Stimulated activated naive CD4-positive, alpha-beta T cell treated with Interleukin-2 at 50 U/mL for 16 hours (primary cell): ENCODE results near the gene SHANK1.

Experiments
- DNase-seq: peaks from one replicate; lab custom pipeline; 2025; lab: John Stamatoyannopoulos, UW

The SHANK1 gene

GRCh38 chr19:50728084-50728737 is 8.6 kb upstream of the SHANK1 start:
- DNase-seq = peak; percentile 31

DNA sequence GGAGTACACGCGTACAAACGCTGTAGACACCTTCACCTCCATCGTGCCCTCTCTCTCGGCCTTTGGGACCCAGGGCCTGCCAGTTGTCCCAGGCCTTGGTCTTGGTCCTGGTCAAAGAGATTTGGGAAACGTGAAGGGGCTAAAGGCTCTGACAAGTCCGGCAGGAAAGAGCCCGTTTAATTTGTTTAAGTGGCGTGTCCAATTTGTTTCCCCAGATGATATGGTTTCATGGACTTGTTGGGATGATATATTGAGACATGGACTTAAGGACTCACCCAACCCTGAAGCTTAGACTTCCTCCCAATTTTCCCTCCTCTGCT is 6.3 kb upstream of the SHANK1 start:
- no peak for DNase-seq

GRCh38 chr19:50725218-50725910 is 5.8 kb upstream of the SHANK1 start:
- no peak for DNase-seq

DNA sequence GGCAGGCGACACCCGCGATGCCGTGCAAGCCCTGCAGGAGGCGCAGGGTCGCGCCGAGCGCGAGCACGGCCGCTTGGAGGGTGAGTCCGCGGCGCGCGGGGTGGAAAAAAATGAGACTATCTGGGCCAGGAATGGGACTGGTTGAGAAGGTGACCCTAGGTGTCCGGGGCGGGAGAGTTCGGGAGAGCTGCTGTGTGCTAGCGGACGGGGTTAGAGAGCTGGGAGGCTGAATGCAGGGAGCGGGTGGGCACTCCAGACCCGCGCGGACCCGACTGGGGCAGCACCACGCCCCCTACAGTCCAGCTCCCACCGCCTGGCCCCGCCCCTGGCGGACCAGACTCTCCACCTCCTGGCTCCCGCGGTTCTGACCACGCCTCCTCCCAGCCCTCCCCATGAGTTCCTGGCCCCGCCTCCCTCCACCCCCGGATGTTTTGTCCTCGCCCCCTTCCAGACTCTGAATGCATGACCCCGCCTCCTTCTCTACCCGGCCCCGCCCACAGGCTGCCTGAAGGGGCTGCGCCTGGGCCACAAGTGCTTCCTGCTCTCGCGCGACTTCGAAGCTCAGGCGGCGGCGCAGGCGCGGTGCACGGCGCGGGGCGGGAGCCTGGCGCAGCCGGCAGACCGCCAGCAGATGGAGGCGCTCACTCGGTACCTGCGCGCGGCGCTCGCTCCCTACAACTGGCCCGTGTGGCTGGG is 5.1 kb upstream of the SHANK1 start:
- peak; percentile 81 for DNase-seq

DNA sequence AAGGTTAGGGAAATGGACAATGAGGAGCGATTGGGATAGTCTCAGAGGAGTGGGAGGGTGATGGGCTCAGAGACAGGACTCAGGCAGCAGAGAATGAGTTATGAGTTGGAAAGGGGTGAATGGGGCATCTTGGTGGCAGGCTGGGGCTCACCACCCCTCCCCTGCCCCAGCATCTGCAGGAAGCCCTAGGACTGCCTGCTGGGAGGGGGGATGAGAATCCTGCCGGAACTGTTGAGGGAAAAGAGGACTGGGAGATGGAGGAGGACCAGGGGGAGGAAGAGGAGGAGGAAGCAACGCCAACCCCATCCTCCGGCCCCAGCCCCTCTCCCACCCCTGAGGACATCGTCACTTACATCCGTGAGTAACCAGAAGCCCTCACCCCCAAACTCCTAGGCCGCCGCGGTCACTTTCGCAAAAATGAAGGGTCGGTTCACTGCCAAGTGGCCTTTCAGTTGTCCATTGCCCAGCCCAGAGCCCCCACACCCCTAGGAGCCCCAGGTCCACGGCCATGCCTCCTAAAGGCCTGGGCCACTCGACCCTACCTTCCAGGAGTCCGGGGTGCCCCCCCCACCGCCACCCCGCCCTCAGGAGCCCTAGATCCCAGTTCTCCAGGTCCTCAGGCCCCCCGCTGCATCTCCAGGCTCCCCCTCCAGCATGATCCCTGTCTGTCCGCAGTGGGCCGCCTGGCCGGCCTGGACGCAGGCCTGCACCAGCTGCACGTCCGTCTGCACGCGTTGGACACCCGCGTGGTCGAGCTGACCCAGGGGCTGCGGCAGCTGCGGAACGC is 4.3 kb upstream of the SHANK1 start:
- DNase-seq = no peak

- no peak for DNase-seq
These were observed 3.5 kb upstream of the SHANK1 start, which contains the start of gene CLEC11A for GRCh38 chr19:50723069-50723468. Gene CLEC11A, plus strand, starts transcription at chr19:50723364. Its CDS starts 162 bp downstream, at chr19:50723526.

- no peak for DNase-seq
These were observed 2.8 kb upstream of the SHANK1 start for GRCh38 chr19:50722201-50723013.

DNA sequence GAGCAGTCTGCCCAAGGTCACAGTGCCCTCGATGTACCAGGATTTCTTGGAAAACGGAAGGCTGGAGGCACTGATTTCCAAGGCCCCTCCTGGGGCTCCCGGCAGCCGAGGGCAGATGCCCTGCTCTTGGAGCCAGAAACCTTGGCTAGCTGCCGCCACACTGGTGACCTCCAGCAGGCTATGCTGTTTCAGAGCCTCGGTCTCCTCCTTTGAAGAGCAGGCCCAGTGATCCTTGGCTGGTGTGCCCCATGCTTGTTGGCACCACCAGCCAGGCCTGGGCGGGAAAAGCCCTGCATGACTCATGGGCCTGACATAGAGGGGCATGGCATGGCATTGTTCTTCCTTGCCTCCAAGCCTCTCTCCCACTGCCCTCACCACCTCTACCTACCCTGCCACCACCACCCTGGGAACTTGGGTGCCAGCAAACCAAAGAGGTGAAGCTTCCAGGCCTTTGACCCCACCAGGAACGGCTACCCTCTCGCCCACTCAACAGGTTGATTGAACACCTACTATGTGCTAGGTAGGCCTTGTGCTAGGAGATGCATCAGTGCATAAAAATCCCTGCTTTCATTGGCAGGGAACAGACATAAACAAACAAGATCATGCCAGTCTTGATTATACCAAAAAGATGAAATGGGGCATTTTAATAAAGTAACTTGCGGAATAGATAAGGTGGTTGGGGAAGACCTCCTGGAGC is 2.0 kb upstream of the SHANK1 start:
- no peak for DNase-seq

DNA sequence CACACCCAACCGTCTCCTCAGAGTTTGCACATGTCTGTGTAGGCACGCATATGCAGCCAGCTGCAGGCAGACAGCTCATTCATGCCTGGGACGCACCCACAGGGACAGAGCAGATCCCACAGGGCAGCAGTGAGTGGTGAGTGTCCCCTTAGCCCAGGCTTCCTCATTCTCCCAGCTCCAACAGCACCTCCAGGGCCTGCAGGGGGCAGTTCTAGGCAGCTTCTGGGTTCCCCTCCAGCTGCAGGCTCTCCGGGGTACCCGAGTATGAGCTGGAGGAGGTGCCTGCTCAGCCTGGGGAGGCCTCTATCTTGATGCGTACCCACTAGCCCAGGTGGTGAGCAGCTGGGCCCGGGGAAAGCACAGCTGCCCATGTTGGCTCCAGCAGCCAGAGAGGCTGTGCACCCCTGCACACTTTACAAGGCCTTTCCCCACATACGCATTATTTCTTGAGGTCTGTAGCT is 1.3 kb upstream of the SHANK1 start:
- DNase-seq = no peak

- DNase-seq = no peak
These were observed 749 bp upstream of the SHANK1 start for GRCh38 chr19:50720181-50720920.

GRCh38 chr19:50719119-50719435 is 525 bp downstream of the SHANK1 start:
- no peak for DNase-seq

- DNase-seq = no peak
These were observed 1.1 kb downstream of the SHANK1 start for GRCh38 chr19:50718255-50719118.

- no peak for DNase-seq
These were observed 1.7 kb downstream of the SHANK1 start for GRCh38 chr19:50717891-50718254.

DNA sequence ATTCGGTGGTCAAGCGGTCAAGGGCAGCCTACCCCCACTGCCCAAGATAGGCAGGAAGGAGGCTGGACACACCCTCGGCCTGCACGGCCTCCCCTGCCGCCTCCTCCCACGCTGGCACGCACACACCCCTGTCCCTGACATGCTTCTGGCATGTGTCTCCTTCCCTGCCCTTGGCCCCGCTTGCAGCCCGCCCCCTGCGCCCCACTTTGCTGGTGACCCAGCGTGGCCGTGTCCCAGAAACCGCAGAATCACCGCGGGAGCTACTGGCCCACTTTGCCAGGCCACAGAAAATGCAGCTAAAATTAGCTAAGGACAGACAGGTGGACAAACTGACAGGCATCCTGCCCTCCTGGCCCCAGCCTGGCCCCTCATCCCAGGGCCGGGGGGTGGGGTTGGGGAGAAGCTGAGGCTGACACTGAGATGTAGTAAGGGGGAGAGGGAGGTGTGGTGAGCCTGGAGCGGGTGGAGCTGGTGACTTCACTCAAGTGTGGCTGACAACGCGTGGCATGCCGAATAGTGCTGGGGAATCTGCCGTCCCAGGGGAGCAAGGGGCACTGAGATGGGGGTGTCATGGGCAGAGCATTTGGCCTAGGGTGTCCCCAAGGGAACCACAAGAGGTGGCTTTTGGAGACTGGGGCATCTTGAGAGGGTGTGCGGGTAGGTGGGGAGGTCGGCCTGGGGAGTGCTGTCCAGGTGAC is 2.4 kb downstream of the SHANK1 start:
- no peak for DNase-seq

- DNase-seq = no peak
These were observed 3.2 kb downstream of the SHANK1 start for GRCh38 chr19:50716178-50717025.

DNA sequence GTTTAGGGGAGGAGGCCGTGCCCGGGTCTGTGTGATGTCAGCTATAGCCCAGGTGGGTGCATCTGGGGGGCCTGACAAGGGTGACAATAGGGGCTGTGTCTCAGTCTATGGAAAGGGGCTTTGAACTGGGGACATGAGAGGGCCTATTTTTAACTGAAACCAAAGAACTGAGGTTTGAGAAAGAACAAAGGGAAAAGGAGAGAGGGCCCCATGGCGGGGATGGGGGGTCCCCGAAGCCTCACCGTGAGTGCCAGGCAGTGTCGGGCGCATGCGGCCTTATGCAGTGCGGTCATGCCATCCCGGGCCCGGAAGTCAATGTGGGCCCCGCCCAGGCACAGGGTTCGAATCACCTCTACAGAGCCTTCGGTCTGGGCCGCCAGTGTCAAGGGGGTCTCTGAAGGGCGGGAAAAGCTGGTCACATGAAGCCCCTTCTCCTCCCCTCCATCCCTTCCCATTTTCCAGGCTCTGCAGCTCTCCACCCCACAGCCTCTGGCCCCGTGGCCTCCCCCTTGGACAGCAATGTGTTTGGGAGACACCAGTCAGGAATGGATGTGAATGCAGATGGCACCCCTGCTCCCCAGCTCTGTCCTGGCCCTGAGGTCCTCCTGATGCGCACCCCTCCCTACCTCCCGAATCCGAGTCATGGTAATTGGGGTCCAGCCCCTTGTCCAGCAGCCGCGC is 5.9 kb downstream of the SHANK1 start:
- no peak for DNase-seq

- DNase-seq = no peak
These were observed 6.8 kb downstream of the SHANK1 start for GRCh38 chr19:50712833-50713232.
